Activated CD4-positive, alpha-beta T cell treated with anti-CD3 and anti-CD28 coated beads, Interleukin-2, amount 10 ng/mL, durations not matched to agents 7 days and 5 days (primary cell): Measurements from ENCODE around the gene TBPL1. TPM values are rescaled to one million over a fixed set of nuclear protein-coding genes. Genes with fewer than 3 reads are reported as not detected.
A peak's percentile ranks its signal among the peaks of the same experiment; 100 is the strongest.
"Not testable (repeated sequence)": the region's sequence is repeated elsewhere in the genome, so short reads cannot be mapped to it uniquely, and the experiment has no call there.

Experiments used
- CTCF ChIA-PET: fragments of 350-600 bp; sonication (Branson Sonifier 250); formaldehyde crosslinking; loops from one replicate; lab custom pipeline; 2021; ENCODE audit warnings: antibody characterized with exemption; lab: Charles Lee
- POLR2A ChIA-PET: fragments of 350-600 bp; sonication (Branson Sonifier 250); formaldehyde crosslinking; loops from one replicate; lab custom pipeline; 2021; ENCODE audit warnings: antibody characterized with exemption; lab: Charles Lee
- DNase-seq: peaks from one replicate; pipeline ENCODE4 v3.0.0-alpha.2; 2020
- H3K27ac Mint-ChIP-seq: one replicate; pipeline ENCODE4 v1.8.0; 2021; ENCODE audit warnings: mild to moderate bottlenecking, moderate library complexity, mixed read lengths
- H3K27me3 Mint-ChIP-seq: one replicate; pipeline ENCODE4 v1.8.0; 2021; ENCODE audit warnings: mixed read lengths
- H3K36me3 Mint-ChIP-seq: one replicate; pipeline ENCODE4 v1.8.0; 2021; ENCODE audit warnings: low read depth, mixed read lengths
- H3K4me1 Mint-ChIP-seq: one replicate; pipeline ENCODE4 v1.8.0; 2021; ENCODE audit warnings: mixed read lengths
- H3K4me3 Mint-ChIP-seq: one replicate; pipeline ENCODE4 v1.8.0; 2021; ENCODE audit warnings: mild to moderate bottlenecking, moderate library complexity, mixed read lengths
- H3K9me3 Mint-ChIP-seq: one replicate; pipeline ENCODE4 v1.8.0; 2021; ENCODE audit warnings: mixed read lengths
- total RNA-seq, 2 experiments: library from RNA; stranded (reverse); gene quantifications; one replicate each; pipeline ENCODE4 v1.2.3, GENCODE V29; 2021

The TBPL1 gene
- total RNA-seq, 2 experiments from 2014 or later: 26.0 to 34.9 TPM

DNA sequence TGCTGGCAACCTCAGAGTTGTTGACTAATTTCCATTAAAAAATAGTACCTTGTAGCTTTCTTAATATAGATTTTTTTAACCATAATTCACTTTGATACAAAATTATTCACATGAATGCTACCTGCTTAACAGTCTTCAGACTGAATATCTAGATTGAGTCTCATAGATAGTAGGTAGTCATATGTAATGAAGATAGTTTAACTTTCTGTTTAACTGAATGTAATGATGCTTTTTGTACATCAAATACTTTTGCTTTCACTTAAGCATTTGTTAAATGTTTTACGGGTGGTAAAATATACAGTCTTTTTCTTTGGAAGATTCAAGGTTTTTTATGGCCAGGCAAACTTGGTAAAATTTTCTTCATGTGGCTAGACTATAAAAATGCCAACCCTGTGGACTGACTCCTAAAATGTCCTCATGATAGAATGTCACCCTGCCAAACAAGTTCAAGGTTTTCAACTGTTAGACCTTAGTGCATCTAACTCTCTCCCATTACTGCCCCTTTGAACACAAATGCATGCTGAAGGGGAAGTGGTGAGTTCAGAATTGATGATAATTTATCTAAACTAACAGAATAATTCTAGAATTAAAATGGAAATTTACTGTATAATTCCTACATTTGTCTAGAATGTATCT is 16.4 kb downstream of the TBPL1 start:
- peaks cover 35% of the 10 kb centered on the region for H3K4me1 Mint-ChIP-seq
- ChIA-PET CTCF (interaction anchor here (0.6 to 1.9 kb wide), 3 partner anchors 14 to 1843 kb away, joined by 3 to 6 read pairs (median 4); no protein-coding TSS in a partner anchor), POLR2A (no interaction called here)
- peak overlapping the region; percentile 23 for H3K4me3 Mint-ChIP-seq
- peak overlapping the region; percentile 34 for H3K27ac Mint-ChIP-seq
- no peaks in the 10 kb centered on the region for H3K27me3 Mint-ChIP-seq
- no peak for DNase-seq
- H3K36me3 Mint-ChIP-seq: peaks cover 2% of the 10 kb centered on the region
- H3K9me3 Mint-ChIP-seq: no peaks in the 10 kb centered on the region

DNA sequence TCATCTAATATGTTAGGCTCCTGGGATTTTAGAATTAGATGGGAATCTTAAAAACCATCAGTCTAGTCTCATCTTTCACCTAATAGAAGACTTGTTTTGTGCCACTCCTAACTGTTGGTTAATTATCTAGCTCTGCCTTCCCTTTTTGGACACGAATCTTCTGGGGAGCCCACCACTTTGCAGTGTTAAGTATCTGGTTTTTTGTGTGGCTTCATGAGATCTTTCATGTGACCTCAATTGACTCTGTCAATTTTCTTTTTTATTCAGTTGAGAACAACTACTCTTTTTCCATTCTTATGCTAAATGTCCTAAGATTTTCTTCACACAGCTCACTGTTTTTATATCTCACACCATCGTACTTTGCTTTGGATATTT is 16.9 kb downstream of the TBPL1 start:
- Mint-ChIP-seq H3K27me3 (no peaks in the 10 kb centered on the region), H3K4me1 (peaks cover 32% of the 10 kb centered on the region), H3K4me3 (no peak overlapping the region), H3K9me3 (no peaks in the 10 kb centered on the region), H3K27ac (no peak overlapping the region), H3K36me3 (peaks cover 2% of the 10 kb centered on the region)
- ChIA-PET CTCF (interaction anchor here (1.4 to 1.9 kb wide), 2 partner anchors 14 to 94 kb away, joined by 4 to 6 read pairs; no protein-coding TSS in a partner anchor), POLR2A (no interaction called here)
- DNase-seq: no peak

DNA sequence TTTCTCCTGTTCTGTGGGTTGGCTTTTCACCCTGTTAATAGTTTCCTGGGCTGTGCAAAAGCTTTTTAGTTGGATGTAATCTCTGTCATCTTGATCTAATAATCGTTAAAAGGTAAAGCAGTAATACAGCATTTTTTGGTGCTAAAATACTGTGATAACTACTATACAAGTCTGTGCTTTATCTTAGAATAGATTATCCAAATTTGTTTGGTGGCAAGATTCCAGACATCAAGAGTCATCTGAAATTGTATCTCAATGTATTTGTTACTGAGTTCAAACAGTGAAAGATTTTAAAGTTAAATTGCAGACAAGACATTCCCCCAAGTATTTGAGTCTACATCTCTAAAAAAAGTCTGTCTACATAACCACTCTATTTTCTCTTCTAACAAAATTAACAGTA is 18.8 kb downstream of the TBPL1 start:
- Mint-ChIP-seq H3K27me3 (no peaks in the 10 kb centered on the region), H3K9me3 (no peaks in the 10 kb centered on the region), H3K36me3 (peaks cover 2% of the 10 kb centered on the region), H3K27ac (no peak overlapping the region), H3K4me3 (no peak overlapping the region), H3K4me1 (peaks cover 20% of the 10 kb centered on the region)
- DNase-seq: no peak
- ChIA-PET POLR2A (no interaction called here), CTCF (no interaction called here)

DNA sequence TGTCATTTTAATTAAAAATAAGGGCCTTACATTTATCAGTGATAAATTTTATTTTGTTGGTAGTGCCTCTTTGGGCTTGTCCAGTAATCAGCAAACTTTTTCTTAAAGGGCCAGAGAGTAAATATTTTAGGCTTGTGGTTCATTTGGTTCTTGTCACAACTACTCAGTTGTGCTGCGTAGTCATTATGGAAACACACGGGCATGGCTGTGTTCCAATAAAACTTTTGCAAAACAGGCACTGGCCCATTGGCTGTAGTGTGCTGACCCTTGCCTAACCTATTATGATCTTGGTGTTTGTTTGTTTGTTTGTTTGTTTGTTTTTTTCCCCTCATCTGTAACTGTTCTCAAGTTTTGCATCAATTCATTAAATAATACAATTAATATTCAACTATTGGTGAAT is 19.4 kb downstream of the TBPL1 start:
- H3K27me3 Mint-ChIP-seq: no peaks in the 10 kb centered on the region
- ChIA-PET POLR2A (no interaction called here), CTCF (interaction anchor here (1.0 to 1.7 kb wide), 4 partner anchors 12 to 124 kb away, joined by 3 to 11 read pairs (median 3); no protein-coding TSS in a partner anchor)
- peaks cover 2% of the 10 kb centered on the region for H3K36me3 Mint-ChIP-seq
- no peaks in the 10 kb centered on the region for H3K9me3 Mint-ChIP-seq
- H3K27ac Mint-ChIP-seq: no peak overlapping the region
- peaks cover 17% of the 10 kb centered on the region for H3K4me1 Mint-ChIP-seq
- DNase-seq: no peak
- no peak overlapping the region for H3K4me3 Mint-ChIP-seq

DNA sequence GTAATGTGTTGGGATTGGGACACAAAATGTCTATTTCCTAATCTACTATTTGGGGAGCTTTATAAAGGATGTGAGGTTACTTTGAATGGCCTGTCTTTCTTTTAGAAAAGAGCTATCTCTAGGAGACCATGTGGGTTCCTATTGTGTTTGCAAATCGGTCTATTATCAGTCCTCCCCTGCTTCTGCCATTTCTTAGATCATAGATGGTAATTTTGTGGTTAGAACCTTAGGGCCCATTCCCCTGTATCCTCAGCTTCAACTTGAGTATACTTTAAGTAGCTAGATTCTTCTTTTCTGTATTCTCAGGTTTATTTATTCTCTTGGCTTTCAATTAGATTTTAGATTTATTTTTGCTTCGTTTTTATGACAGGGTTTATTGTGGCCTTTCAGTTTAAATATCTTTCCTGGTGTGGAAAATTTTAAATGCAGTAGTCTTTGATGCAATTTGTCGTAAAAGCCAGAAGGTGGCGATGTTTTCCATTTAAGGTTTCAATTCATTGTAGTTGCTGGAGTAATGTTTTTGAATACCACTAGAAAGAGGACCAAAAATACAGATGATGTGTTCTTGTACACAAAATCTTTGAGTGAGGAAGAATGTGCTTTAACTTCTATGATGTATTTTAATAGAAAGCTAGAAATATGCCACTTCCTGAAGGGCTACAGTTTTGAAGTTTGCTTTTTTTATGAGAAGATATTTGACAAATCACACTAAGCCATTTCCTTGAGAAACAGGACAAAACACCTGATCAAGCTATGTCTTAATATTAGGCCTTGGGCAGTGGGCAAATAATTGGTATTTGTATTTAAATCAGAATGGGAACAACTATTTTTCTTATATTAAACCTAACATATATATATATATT is 20.3 kb downstream of the TBPL1 start:
- Mint-ChIP-seq H3K27me3 (no peaks in the 10 kb centered on the region), H3K9me3 (no peaks in the 10 kb centered on the region), H3K4me1 (peaks cover 19% of the 10 kb centered on the region), H3K4me3 (no peak overlapping the region), H3K27ac (no peak overlapping the region), H3K36me3 (peaks cover 2% of the 10 kb centered on the region)
- POLR2A ChIA-PET: no interaction called here
- CTCF ChIA-PET: interaction anchor here (1.0 to 1.8 kb wide), 6 partner anchors 11 to 123 kb away, joined by 3 to 11 read pairs (median 4); no protein-coding TSS in a partner anchor
- DNase-seq: peak; percentile 25

DNA sequence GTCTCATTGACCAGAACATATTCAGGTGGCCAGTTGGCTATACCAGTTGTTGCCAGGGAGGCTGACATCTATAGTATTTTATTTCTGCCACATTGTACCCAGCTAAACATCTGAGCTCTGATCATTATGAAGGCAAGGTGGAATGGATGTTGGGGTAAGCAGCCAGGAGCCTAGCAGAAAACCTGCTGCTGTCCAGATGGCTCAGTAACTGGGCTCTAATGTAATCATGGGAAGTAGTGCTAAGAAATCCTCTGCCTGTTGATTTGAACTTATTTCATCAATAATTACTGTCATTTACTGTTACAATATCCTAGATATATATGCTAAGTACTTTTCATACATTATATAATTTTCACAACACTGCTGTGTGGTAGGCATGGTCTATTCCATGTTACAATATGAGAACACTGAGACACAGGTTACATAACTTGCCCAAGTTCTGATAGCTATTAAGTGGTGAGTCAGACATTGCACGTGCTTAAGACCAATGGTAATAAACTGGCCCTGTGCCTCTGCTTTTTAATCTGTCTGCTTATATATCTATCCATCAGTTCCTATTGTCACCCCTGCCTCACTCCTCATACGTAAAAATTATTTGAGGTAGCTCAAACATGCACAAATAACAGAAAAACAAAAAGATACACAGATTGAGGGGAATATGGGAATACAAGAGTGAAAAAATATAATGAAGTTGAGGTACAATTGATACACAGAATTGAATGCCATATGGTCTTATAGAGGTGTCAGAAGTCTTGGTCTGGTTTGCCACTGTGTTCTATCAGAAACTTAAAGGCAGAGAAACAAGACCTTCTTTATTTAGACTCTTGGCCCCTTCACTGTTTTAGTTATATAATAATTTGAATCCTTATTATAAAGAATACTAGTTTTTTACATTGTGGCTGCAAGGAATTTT is 25.2 kb downstream of the TBPL1 start:
- ChIA-PET CTCF (interaction anchor here (0.9 kb wide), 1 partner anchor 54 kb away, joined by 3 read pairs; no protein-coding TSS in a partner anchor), POLR2A (no interaction called here)
- peaks cover 28% of the 10 kb centered on the region for H3K4me1 Mint-ChIP-seq
- no peaks in the 10 kb centered on the region for H3K9me3 Mint-ChIP-seq
- H3K36me3 Mint-ChIP-seq: peaks cover 14% of the 10 kb centered on the region
- no peak overlapping the region for H3K4me3 Mint-ChIP-seq
- no peak for DNase-seq
- no peak overlapping the region for H3K27ac Mint-ChIP-seq
- no peaks in the 10 kb centered on the region for H3K27me3 Mint-ChIP-seq

DNA sequence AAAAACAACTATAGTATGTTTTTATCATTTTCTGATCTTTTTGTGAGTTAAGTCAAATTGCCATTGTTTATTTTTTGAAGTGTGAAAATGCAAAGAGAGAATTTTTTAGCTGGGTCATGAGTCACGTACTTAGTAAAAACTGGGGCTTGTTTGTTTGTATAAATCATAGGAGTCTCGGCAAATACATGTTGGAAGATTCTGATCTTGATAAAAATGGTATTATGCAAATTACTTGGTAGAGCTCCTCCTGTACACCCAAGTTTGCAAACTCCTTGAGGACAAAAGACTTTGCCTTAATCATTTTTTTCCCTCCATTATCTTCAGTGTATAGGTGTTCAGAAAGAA is 25.8 kb downstream of the TBPL1 start:
- CTCF ChIA-PET: interaction anchor here (0.9 kb wide), 1 partner anchor 55 kb away, joined by 3 read pairs; no protein-coding TSS in a partner anchor
- no peaks in the 10 kb centered on the region for H3K9me3 Mint-ChIP-seq
- POLR2A ChIA-PET: no interaction called here
- H3K36me3 Mint-ChIP-seq: peaks cover 19% of the 10 kb centered on the region
- DNase-seq: no peak
- no peak overlapping the region for H3K27ac Mint-ChIP-seq
- H3K4me1 Mint-ChIP-seq: peaks cover 30% of the 10 kb centered on the region
- no peaks in the 10 kb centered on the region for H3K27me3 Mint-ChIP-seq
- no peak overlapping the region for H3K4me3 Mint-ChIP-seq

DNA sequence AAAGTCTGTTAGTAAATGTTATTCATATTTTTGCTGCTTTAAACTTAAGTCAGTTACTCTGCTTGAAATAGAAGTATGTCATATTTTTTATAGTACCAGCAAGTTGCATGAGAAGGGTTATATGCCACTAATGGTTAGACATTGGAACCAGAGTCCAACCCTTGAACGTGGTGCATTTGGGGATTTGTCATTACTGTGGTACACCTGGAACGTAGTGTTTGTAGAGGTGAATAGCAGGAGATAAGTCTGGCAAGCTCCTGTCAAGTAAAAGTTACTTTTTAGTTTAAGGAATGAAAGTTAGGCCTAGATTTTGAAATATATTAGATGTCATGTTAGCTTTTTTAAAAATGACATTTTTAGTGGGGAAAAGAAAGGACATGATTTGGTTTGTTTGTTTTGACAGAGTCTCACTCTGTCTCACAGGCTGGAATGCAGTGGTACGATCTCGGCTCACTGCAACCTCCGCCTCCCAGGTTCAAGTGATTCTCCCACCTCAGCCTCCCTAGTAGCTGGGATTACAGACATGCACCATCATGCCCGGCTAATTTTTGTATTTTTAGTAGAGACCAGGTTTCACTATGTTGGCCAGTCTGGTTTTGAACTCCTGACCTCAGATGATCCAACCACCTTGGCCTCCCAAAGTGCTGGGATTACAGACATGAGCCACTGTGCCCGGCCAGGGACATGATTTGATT is 26.4 kb downstream of the TBPL1 start:
- Mint-ChIP-seq H3K4me1 (peaks cover 34% of the 10 kb centered on the region), H3K36me3 (peaks cover 22% of the 10 kb centered on the region)
- H3K27ac Mint-ChIP-seq, DNase-seq, H3K27me3 Mint-ChIP-seq, POLR2A ChIA-PET, H3K4me3 Mint-ChIP-seq, H3K9me3 Mint-ChIP-seq: not testable (repeated sequence)
- CTCF ChIA-PET: interaction anchor here (0.9 kb wide), 1 partner anchor 55 kb away, joined by 3 read pairs; no protein-coding TSS in a partner anchor

DNA sequence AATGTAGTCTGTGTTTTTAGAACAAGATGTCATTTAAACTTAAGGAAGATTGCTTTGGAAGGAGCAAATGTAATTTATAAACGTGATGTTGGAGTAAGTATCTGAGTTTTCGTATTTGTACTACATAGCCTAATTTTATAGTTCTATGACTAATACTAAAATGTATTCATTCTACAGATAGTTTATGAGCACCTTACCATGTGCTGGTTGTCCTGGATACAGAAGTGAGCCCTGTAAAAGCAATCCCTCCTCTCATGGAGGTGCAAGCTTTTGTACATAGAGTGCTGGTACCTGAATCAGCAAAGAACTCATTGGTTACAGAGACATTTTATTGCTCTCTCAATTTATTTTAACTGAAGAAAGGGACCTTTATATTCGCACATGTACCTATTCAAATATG is 27.1 kb downstream of the TBPL1 start:
- Mint-ChIP-seq H3K36me3 (peaks cover 27% of the 10 kb centered on the region), H3K9me3 (no peaks in the 10 kb centered on the region), H3K4me1 (peaks cover 39% of the 10 kb centered on the region), H3K27ac (no peak overlapping the region), H3K27me3 (no peaks in the 10 kb centered on the region), H3K4me3 (no peak overlapping the region)
- POLR2A ChIA-PET: interaction anchor here (0.6 kb wide), 1 partner anchor 111 kb away, joined by 3 read pairs; no protein-coding TSS in a partner anchor
- DNase-seq: no peak
- CTCF ChIA-PET: no interaction called here

DNA sequence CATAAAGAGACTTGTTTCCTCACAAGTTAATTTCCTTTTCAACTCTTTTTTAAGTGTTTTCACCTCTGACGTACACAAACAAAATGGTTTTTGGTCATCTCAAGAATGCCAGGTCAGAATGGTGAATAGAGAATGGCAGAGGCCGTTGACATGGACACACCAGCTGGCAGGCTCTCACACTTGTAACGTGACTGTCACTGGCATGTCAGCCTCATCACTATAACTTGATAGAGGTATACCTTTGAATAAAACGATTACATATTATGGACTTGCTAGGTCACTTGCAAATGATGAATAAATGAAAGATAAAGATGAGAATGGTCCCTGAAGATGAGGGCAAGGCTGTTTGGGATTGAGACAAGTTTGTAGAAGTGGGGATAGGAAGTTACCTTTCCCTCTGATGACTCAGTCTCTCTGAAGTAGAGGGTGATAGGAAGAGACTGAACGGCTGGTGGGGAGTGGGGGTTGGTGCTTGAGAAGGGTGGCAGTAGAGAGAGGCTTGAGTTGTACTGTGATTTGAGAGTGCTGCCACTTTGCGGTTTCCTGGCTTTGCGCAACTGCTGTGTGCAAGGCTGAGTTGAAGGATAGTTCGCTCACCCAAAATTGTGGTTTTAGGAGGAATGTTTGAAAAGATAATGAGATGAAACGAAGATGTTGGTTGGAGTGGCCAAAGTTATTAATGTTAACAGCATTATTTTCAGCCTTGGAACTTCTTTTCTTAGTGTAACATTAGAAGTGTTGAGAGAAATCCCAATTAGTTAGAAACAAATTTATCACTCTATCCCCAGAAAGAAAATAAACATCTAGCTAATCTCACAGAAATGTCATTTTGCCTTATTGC is 30.3 kb downstream of the TBPL1 start:
- Mint-ChIP-seq H3K9me3 (peaks cover 2% of the 10 kb centered on the region), H3K4me3 (peak overlapping the region; percentile 23), H3K27me3 (no peaks in the 10 kb centered on the region), H3K27ac (peak overlapping the region; percentile 28), H3K4me1 (peaks cover 55% of the 10 kb centered on the region), H3K36me3 (peaks cover 48% of the 10 kb centered on the region)
- DNase-seq: peak; percentile 67
- ChIA-PET POLR2A (no interaction called here), CTCF (interaction anchor here (1.3 kb wide), 1 partner anchor 10 kb away, joined by 3 read pairs; no protein-coding TSS in a partner anchor)

DNA sequence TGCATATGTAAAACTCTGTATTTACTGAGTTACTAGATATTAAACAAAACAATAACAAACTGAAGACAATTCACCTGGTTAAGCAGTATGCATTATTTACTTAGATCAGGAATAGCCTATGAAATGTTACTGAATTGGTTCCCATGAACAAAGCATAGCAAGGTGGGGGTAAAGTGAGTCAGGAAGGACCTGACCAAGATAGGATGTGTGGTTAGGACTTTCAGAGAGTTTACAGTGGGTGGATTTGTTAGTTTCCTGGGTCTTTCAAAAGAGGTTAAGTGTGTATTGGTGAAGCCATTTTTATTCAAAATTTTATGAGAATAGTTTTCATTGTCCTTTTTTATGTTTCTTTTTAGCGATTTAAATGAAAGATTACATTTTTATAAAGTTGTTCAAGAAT is 32.9 kb downstream of the TBPL1 start:
- ChIA-PET CTCF (no interaction called here), POLR2A (no interaction called here)
- no peak overlapping the region for H3K27ac Mint-ChIP-seq
- H3K4me3 Mint-ChIP-seq: no peak overlapping the region
- H3K36me3 Mint-ChIP-seq: peaks cover 48% of the 10 kb centered on the region
- peaks cover 2% of the 10 kb centered on the region for H3K9me3 Mint-ChIP-seq
- peaks cover 46% of the 10 kb centered on the region for H3K4me1 Mint-ChIP-seq
- DNase-seq: no peak
- no peaks in the 10 kb centered on the region for H3K27me3 Mint-ChIP-seq
